Brain pericyte (primary cell): ENCODE data around the gene RHBDF2.

Experiments
- DNase-seq: peaks from one replicate; pipeline ENCODE4 v3.0.0-alpha.2; 2012; ENCODE audit warnings: low read depth, low spot score

RHBDF2 gene

DNA sequence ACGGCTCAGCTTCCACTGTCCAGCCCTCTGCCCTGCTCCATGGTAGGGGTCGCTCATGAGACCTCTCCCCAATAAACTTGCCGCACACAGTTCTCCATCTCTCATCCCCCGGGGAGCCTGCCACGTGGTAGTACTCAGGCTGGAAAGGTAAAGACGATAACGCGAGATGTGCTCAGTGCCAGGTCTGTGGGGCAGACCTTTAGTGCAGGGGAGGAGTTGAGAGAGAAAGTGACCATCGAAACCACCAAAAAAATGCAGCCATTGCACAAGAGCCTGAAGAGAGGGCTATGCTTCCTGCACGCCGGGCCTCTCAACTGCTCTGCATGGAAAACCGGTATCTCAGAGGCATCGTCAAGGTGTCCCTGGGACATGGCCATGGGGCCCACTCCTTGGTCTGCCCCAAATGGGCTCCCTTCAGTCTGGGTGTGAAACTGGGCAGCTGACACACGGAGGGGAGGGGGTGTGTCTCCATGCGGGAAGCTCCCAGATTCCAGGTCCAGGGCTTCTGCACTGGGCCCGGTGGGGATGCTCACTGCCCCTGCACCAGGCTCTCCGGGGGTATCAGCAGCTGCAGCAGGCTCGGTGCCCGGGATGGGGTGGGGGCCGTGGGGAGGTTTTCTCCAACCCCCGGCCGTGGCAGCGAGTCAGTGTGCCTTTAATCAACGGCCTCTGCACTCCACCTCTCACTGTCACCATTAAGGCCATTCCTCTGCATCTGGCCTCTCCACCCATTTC, 38.5 kb downstream of the RHBDF2 start:
- no peak for DNase-seq

DNA sequence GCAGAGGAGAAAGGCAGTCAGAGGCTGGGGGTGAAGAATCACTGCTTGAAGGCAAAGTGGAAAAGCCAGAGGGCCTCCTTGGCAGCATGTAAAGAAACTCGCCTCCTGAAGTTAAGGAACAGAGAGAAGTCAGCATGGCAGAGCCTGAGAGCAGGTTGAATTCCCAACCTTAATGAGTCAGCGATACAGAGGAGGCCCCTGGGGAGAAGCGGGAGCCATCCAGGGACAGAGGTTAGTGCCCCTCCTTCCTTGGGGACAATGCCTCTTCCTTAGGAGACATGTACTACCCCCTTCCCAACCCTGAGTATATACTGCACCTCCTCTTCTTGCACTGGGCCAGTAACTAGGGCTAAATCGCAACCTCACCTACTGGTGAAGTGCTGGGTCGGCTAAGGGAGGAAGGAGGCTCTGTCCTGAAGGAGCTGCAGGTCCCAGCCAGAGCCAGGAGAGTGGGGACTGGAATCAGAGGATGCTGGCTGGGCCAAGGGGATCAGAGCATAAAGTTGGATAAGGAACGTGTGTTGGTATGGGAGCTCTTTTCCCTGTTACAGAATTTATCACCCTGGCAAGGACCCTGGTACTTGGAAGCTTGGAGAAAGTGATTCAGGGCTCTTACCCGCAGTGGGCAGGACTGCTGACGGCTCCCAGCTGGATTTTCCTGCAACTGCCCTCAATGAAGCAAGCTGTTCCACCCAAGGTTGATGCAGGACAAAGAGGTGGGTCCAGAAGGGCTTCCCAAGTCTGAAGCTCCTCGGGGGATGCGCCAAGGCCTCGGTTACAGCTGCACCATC, 39.3 kb downstream of the RHBDF2 start:
- no peak for DNase-seq

DNA sequence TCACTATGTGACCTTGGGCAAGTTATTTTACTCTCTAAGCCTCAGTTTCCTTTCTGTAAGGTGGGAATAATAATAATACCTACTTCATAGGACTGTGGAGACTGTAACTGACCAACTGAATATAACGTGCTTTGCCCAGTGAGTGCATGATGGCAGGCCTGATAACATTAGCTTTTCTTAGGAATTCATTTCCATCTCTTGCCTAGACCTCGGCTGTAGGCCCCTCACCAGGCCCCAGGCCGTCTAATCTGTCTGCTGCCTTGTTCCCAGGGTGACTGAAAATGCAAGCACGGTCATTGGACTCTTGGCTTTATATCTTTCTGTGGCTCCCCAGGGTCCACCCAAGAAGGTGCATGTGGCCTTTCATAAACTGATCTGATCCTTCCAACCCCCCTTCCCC, 41.5 kb downstream of the RHBDF2 start:
- no peak for DNase-seq

DNA sequence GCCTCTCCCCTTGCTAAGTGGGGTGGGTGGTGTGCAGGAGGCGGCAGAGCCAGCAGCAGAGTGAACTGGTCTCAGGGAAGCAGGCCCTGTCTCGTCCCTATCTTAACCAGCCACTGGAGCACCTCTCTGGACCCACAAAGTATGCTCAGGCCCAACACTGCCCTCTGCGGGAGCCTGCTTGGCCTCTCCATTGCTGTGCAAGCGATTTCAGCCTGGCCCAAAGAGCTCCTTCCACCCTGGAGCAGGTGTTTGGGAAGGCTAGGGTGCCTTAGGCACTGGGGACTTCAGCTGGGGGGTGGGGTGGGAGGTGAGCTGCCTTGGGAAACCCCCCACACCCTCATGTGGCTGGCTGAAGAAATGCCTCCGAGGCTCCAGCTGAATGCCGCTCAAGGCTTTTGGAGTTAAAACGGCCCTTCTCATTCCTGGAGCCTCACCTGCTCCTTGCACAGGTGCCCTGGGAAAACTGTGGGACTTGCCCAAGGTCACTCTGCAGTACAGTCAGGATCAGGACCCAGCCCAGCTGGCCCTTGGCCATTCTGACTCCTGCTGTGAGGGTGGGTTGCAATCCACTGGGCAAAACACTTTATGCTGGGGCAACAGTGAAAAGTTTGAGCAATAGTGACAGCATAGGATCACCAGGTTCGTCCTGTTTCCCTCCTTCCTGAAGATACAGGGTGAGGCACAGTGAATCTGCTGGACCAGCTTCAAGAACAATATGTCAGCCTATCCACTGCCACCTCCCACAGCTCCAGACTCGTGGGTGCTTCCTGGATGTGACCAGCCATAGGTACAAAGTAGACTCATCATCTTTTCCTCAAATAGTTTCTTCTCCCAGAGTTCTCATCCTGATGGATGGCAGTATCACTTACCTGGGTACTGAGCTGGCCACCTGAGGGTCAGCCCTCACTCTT, 42.4 kb downstream of the RHBDF2 start:
- DNase-seq, result no peak

DNA sequence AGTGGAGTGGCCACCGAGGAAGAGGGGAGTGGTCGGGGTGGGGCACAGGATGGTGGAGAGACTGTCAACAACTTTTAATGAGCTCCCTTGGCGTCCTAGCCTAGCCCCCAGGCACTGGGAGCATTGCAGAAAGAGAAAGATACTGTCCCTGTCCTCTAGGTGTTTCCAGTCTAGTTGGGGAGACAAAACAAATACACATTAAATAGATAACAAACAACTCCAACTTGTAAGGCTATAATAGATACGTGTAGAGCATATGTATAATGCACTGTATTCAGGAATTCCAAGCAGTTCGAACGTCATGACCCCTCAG, 47.8 kb downstream of the RHBDF2 start:
- no peak for DNase-seq

DNA sequence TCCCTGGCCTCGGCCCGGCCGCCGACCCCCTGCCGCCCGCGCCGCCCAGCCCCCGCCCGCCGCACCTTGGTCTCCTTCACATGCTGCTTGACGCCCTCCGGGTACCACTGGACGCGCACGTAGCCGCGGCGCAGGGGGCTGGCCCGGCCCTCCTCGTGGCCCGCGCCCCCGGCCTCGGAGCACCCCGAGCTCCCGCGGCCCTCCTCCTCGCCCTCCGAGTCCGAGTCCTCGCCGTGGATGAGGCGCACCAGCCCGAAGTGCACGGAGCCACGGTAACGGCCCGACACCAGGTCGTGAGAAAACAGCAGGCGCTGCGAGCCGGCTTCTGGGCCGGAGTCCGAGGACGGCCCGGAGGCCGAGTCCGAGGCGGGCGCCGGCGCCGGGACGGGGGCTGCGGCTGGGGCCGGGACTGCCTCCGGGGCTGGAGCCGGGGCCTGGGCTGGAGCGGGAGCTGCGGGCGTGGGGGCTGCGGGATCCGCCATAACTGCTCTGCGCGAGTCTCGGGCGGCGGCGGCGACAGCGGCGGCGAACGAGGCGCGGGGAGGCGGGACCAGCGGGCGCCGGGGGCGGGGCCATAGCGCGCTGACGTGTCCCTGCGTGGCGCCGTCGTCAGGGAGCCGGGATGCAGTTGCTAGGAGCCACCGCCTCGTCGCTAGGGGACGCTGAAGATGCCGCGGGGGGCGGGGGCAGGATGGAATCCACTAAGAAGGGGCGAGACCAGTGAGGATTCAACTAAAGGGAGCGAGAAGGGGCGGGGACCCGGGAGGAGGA, 48.4 kb downstream of the RHBDF2 start, which contains the start of gene UBE2O:
TSS of gene UBE2O (minus strand) at position 493 of the 771 bp plus-strand sequence. CDS start at position 482, 11 bp downstream.
- no peak for DNase-seq

DNA sequence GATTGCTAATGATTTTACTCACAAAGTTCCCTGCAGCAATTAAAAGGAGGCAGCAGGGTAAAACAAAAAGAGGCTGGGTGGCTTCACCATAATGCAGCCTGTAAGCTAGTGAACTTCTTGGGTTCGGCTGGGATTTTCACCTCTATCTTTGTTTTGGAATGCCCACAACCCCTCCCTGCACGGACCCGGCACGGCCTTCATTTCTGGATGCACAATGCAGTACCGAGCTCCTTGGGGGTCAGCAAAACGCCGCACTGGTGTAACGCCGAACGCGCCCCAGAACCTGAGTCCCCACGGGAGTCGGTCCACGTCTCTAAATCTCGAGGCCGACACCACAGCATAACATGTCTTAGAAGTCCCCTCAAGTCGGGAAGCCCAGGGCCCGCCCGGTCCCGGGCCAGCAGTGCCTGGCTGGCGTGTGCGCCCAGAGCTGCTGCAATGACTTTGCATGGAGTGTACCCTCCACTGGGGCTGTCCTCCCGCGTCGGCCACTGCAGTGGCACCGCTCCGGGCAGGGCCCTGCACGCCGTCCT, 49.0 kb downstream of the RHBDF2 start:
- no peak for DNase-seq

DNA sequence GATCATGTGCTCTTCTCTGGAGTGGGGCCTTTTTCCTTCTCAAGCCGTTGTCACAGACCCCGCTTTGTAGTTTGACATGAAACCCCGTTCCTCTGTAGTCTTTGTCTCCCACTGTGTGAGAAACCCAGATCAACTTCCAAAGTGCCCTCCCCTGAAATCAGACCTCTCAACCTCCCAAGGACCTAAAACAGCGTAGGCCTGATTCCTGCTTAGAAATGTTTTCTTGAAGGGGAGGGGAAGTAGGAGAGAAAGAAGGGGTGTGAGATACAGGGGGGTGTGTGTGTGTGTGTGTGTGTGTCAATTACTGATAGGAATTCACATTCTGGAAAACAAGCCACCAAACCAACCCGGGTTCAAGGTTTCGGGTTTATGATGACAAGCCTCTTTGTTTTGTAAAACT, 49.7 kb downstream of the RHBDF2 start:
- no peak for DNase-seq

DNA sequence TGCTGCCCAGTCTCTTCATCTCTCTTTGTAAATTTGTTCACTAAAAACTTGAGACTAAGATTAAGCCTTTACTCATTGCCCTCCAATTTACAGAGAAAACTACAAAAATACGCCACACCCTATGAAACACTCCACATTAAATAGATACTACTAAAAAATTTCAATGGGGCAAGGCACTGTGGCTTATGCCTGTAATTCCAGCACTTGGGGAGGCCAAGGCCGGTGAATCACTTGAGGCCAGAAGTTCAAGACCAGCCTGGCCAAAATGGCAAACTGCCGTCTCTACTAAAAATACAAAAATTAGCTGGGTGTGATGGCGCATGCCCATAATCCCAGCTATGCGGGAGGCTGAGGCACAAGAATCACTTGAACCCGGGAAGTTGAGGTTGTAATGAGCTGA, 52.1 kb downstream of the RHBDF2 start:
- DNase-seq, result no peak

DNA sequence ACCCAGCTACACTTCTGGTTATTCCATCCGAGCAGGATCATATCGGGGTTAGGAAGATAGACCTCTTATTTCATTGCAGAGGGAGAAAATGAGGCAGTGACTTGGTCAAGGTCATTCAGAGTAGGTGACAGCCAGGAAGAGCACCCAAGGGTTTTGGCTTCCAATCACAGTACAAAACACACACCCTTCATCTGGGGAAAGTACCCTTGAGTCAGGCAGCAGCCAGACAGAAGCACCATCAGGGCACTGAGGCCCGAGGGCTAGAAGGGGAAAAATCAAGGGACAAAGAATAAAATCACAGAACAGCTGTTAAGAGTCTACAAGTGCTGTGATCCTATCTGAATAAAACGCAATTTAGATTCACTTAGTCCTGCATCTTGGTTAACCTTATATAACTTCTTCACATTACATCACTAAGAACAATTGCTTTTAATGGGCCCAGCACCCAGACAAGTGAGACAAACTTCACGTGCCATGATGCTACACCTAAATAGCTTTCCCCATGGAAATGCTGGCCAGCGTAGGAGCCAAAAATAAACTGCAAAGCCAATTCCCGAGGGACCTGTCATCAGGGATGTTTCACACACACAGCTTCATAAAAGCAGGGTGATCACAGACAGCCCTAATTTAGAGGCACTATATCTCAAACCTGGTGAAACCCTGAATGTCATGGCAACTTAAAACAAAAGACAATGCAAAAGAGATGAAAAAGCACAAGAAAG, 53.1 kb downstream of the RHBDF2 start:
- DNase-seq, result no peak

DNA sequence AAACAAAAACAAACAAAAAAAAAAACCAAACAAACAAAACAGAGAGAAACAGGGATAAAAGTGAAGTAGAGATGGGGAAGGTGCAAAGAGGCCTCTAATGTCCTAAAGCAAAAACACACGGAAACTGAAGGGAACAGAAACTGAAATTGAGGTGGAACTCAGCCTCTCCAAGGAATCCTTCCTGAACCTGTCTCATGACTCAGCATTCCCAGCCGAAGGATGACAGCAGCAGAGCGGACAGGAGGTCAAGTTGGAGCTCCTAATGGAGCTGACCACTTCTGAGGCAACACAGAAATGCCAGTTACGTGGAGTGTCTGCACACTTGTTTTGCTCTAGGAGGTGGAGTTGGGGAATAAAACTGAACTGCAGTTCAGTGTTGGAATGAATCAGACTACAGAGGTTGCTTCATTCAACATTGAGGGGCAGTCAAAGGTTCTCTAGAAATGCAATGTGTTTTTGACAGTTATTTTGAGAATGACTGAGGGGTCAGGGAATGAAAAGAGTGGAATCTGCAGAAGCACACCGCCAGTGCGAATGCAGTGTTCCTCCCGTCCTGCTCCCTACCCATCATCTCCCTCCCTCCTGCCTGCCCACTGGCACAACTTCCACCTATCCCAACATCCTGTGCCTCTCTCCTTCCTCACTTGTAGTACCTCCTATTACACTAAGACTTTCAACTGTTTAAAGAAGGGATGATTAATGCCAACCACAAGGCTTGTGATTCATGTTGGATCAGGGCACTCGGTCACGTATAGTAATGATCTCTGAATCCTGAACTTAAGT, 54.6 kb downstream of the RHBDF2 start:
- DNase-seq, result no peak

DNA sequence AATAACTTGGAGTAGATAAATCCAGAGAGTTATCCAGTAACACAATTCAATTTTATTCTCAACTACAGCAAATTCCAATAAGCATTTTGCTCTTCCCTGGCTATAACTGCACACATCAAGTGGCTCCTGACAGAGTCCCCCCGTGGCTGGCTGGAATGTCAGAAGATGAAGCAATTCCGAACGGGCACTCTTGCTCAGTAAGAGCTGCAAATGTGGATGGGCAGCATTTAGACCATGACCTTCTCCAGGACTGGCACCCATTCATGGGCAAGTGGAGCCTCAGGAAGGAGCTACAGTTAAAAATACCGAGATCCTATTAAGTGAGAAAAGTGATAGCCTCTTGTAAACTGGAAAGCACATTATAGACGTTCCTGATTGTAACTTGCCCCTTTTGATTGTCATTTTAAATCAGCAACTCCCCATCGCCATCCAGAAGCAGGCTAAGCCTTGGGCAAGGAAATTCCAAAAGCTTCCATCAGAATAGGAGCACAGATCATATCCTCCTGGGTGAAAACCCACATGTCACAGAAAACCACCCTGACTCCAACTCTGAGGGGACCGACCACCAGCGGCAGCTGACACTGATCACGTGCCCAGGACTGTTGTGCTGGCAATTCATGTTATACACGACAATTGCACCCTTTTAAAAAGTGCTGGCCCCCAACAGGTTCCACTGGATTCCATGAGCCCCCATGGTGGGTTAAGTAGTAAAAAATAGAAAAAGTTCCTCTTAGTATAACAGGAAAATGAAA, 55.4 kb downstream of the RHBDF2 start:
- DNase-seq, result no peak

DNA sequence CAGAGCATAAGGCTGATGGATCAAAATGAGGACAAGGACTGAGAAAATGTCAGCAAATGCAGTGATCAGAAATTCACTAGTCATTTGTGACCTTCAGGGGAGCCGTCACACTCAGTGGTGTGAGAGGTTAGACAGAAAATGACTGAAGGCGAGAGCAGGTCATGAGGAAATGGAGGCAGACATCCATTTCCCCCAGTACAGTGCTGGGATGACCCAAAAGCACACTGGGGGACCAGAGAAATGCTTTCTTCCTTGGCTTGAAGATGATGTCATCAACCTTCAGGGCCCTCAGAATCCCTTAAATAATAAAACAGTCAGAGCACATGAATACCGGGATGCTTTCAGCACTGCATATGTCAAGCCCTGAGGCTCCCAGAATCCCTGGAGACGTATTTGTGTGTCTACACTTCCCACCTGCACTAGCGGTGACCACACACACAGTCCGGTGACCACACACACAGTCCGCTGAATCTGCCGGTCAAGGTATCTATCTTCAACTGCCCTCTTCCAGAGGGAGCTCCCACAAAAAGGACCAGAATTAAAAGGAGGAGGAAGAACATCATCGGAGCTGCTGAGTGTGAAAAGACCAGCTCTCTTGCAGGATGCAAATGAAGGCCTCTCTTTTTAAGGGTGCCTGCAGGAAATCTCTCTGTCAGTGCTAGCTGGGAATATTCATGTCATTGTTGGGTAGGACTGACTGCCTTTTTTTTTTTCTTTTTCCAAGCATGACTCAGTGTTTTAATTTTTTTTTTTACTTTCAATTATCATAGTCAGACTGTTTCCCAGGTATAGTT, 56.5 kb downstream of the RHBDF2 start:
- DNase-seq, result no peak

DNA sequence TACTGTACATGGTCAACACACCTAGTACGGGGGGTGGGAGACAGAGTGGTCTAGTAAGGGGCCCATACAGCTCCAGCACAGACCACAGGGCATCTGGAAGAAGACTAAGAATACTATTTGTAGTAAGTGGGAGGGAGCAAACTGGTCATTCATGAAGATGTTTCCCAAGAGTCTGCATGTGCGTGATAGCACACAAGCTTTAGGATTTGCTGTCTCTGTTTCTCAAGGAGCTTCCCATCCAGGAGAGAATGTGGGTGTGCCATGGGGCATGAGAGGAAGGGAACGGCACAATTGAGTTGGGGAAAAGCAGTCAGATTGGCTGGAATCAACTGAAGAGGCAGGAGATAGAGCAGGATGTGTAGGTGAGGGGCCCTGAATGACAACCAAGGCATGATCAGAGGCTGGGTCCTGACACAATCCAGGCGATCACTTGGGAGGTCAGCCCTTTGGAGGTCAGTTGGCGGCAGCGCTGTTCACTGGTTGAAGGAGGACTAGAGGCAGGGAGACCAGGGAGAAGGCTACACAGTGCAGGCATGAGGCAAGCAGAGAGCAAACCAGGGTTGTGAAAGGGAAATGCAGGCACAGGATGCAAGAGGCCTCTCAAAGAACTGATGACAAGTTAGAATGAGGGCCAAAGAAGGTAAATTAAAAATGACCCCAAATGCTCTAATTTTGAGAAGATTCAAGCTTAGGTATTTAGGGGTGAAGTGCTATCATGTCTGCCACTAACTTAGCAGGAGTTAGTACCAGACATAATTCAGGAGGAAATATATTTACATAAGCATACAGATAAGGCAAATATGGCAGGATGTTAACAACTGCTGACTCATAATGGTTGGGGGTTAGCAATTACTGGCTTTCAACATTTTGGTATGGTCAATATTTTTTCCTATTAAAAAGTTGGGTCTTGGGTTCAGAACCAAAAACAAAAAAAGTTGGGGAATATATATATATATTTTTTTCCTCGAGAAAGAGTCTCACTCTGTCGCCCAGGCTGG, 58.6 kb downstream of the RHBDF2 start:
- DNase-seq, result no peak

DNA sequence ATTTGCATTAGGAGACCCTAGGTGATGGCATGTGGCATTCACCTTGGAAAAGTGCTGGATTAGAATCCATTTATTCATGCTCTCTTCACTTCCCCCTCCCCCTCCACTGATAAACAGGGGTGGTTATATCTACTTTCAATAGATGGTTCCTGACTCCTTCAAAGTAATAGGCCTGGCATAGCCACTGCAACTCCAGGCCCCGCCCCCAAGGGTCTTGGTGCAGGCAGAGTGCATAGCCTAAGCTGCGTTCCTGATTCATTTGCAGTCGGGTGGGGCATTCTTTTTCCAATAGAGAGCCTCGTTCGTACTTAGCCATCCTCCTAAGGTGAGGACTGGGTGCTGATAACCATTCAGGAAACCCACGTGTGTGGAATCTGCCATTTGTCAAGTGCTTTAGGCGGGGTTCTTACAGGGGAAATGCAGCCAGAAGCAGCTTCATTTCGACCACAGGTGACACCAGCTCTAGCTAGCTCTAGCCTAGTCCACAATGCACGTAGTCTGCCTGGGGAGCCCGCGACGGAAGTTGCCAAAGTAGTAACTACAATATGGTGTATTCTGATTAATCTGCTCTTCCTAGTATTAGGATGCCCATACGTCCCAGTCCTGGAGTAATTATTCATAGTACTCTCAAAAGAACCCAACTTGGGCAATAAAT, 59.4 kb downstream of the RHBDF2 start:
- DNase-seq, result no peak

DNA sequence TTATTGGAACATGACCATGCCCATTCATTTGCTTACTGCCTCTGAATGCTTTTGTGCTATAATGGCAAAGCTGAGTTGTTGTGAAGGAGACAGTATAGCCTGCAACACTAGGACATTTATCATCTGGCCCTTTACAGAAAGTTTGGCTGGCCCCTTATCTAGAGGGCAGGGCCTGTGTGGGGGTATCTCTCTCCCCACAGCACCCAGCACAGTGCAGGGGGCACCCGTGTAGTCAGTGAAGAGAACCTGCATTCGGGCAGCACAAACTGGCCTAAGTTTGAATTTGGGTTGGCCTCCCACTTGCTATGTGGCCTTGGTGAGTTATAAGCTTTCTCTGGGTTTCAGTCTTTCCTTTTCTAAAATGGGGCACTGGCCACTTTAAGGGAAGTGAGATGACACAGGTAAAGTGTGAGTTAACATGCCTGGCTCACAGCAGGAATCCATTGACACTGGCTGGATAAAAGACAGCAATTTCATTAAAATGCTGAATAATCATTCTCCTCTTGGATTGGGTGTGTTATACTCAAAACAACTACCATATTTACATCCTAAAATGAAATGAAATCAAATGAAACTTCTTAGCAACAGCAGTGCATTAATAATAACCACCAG, 60.4 kb downstream of the RHBDF2 start:
- no peak for DNase-seq
